DOHH2 (cell line): ENCODE data around the gene ACACB.

Experiments used
- H3F3A ChIP-seq: fragments of 200-600 bp; sonication (generic), shearing (Covaris generic); 2 replicates; pipeline ENCODE4 v1.6.0; 2016; ENCODE audit warnings: antibody characterized with exemption, mild to moderate bottlenecking; ENCODE audit not compliant: control insufficient read depth, insufficient read depth
- H3K27ac ChIP-seq: fragments of 200-600 bp; sonication (generic); 2 replicates; pipeline ENCODE4 v1.5.1; 2014; ENCODE audit warnings: low read depth, mild to moderate bottlenecking, low read length, moderate library complexity
- H3K27me3 ChIP-seq: fragments of 200-600 bp; sonication (generic); 2 replicates; pipeline ENCODE4 v1.6.1; 2014; ENCODE audit warnings: mild to moderate bottlenecking, low read length, mixed read lengths; ENCODE audit not compliant: control insufficient read depth
- H3K36me3 ChIP-seq: fragments of 200-600 bp; sonication (generic); 2 replicates; pipeline ENCODE4 v1.6.1; 2014; ENCODE audit warnings: mild to moderate bottlenecking, low read length, moderate library complexity, mixed read lengths; ENCODE audit not compliant: control insufficient read depth
- H3K4me1 ChIP-seq: fragments of 200-600 bp; sonication (generic); 2 replicates; pipeline ENCODE4 v1.6.1; 2014; ENCODE audit warnings: mild to moderate bottlenecking, low read length, mixed read lengths; ENCODE audit not compliant: control insufficient read depth
- H3K4me2 ChIP-seq: fragments of 200-600 bp; sonication (generic); 2 replicates; pipeline ENCODE4 v1.6.0; 2014; ENCODE audit warnings: mild to moderate bottlenecking, low read length, moderate library complexity
- H3K4me3 ChIP-seq: fragments of 200-600 bp; sonication (generic); 2 replicates; pipeline ENCODE4 v1.5.1; 2014; ENCODE audit warnings: mild to moderate bottlenecking, low read length, mixed read lengths
- H3K79me2 ChIP-seq: fragments of 200-600 bp; sonication (generic); 2 replicates; pipeline ENCODE4 v1.6.1; 2014; ENCODE audit warnings: mild to moderate bottlenecking, low read length, mixed read lengths; ENCODE audit not compliant: control insufficient read depth
- H3K9me2 ChIP-seq: fragments of 200-600 bp; sonication (generic); replicated peaks from 2 replicates; pipeline ENCODE4 v1.6.1; 2014; ENCODE audit warnings: mild to moderate bottlenecking, low read length, mixed read lengths; ENCODE audit not compliant: control insufficient read depth
- H3K9me3 ChIP-seq: fragments of 200-600 bp; sonication (generic); 2 replicates; pipeline ENCODE4 v1.6.1; 2014; ENCODE audit warnings: antibody characterized with exemption, low read length, mixed read lengths; ENCODE audit not compliant: control insufficient read depth, insufficient read depth
- H4K20me1 ChIP-seq: fragments of 200-600 bp; sonication (generic); 2 replicates; pipeline ENCODE4 v1.6.0; 2014; ENCODE audit warnings: low read depth, mild to moderate bottlenecking, antibody characterized with exemption, low read length, moderate library complexity; ENCODE audit not compliant: control insufficient read depth, insufficient read depth
- CTCF ChIP-seq: fragments of 200-600 bp; sonication (generic); IDR thresholded peaks from one replicate; pipeline ENCODE4 v1.5.1; 2014; ENCODE audit warnings: antibody characterized with exemption, mild to moderate bottlenecking, low read depth, low read length; ENCODE audit not compliant: poor library complexity, severe bottlenecking
- EZH2phosphoT487 ChIP-seq: fragments of 200-600 bp; sonication (generic); IDR thresholded peaks from 2 replicates; pipeline ENCODE4 v1.6.1; 2017; ENCODE audit warnings: borderline replicate concordance, mild to moderate bottlenecking, antibody characterized with exemption, low read length, moderate library complexity, mixed read lengths

ACACB gene

GRCh38 chr12:109296431-109296830, 180.0 kb downstream of the ACACB start:
- Histone ChIP-seq H3K4me3 (no peak overlapping the region), H3K27me3 (no peaks in the 10 kb centered on the region), H3K27ac (no peak overlapping the region), H3K4me2 (no peak overlapping the region), H3K9me2 (no peaks in the 10 kb centered on the region), H3K79me2 (no peaks in the 10 kb centered on the region), H3K36me3 (no peaks in the 10 kb centered on the region), H3K9me3 (no peaks in the 10 kb centered on the region), H3K4me1 (no peaks in the 10 kb centered on the region), H3F3A (no peaks in the 10 kb centered on the region), H4K20me1 (no peaks in the 10 kb centered on the region)
- no peak for TF ChIP-seq CTCF
- no peak for TF ChIP-seq EZH2phosphoT487

GRCh38 chr12:109299849-109300248, 183.5 kb downstream of the ACACB start:
- H4K20me1 ChIP-seq: no peaks in the 10 kb centered on the region
- no peaks in the 10 kb centered on the region for H3K9me3 ChIP-seq
- no peak overlapping the region for H3K27ac ChIP-seq
- H3K4me2 ChIP-seq: no peak overlapping the region
- no peaks in the 10 kb centered on the region for H3K36me3 ChIP-seq
- H3K4me3 ChIP-seq: no peak overlapping the region
- TF ChIP-seq EZH2phosphoT487 (no peak), CTCF (no peak)
- H3K9me2 ChIP-seq: no peaks in the 10 kb centered on the region
- no peaks in the 10 kb centered on the region for H3K4me1 ChIP-seq
- no peaks in the 10 kb centered on the region for H3F3A ChIP-seq
- H3K79me2 ChIP-seq: no peaks in the 10 kb centered on the region
- peaks cover 9% of the 10 kb centered on the region; the same call in 1 of the 2 replicates for H3K27me3 ChIP-seq

GRCh38 chr12:109301643-109302168, 185.3 kb downstream of the ACACB start:
- Histone ChIP-seq H3K36me3 (no peaks in the 10 kb centered on the region), H3K9me2 (no peaks in the 10 kb centered on the region), H3K4me2 (no peak overlapping the region), H3K9me3 (no peaks in the 10 kb centered on the region), H4K20me1 (no peaks in the 10 kb centered on the region), H3K4me3 (no peak overlapping the region), H3F3A (no peaks in the 10 kb centered on the region), H3K79me2 (no peaks in the 10 kb centered on the region), H3K27me3 (peaks cover 9% of the 10 kb centered on the region; the same call in 1 of the 2 replicates), H3K4me1 (no peaks in the 10 kb centered on the region), H3K27ac (no peak overlapping the region)
- TF ChIP-seq CTCF: no peak
- TF ChIP-seq EZH2phosphoT487: no peak

GRCh38 chr12:109302358-109302757, 186.0 kb downstream of the ACACB start:
- Histone ChIP-seq H3K4me3 (no peak overlapping the region), H3K36me3 (no peaks in the 10 kb centered on the region), H3F3A (no peaks in the 10 kb centered on the region), H3K4me1 (no peaks in the 10 kb centered on the region), H3K4me2 (no peak overlapping the region), H3K27ac (no peak overlapping the region), H3K27me3 (peaks cover 11% of the 10 kb centered on the region; the same call in 1 of the 2 replicates), H3K79me2 (no peaks in the 10 kb centered on the region), H4K20me1 (no peaks in the 10 kb centered on the region), H3K9me2 (no peaks in the 10 kb centered on the region), H3K9me3 (no peaks in the 10 kb centered on the region)
- TF ChIP-seq EZH2phosphoT487: no peak
- peak; percentile 27 for TF ChIP-seq CTCF
